GM12878 (cell line): ENCODE measurements around the gene LMX1B. TPM values are rescaled to one million over a fixed set of nuclear protein-coding genes. Genes with fewer than 3 reads are reported as not detected.

Source experiments
- ATAC-seq: fragments of 200-7000 bp; cut with Tn5 transposase; 3 replicates; pipeline ENCODE4 v1.9.1; 2020; ENCODE audit warnings: mild to moderate bottlenecking, moderate library complexity
- BruUV-seq: library from RNA; stranded (reverse); fragments of 400-500 nt; replicated peaks from 2 replicates; lab custom pipeline; 2021; lab: Mats Ljungman, UMichigan
- CTCF ChIA-PET: fragments of 300-600 bp; sonication (Branson Sonifier 250); formaldehyde crosslinking; extraction: SDS; loops from one replicate; lab custom pipeline; 2021; ENCODE audit warnings: inconsistent platforms; lab: Yijun Ruan, JAX
- POLR2A ChIA-PET: fragments of 350-600 bp; formaldehyde crosslinking; extraction: SDS; loops from one replicate; lab custom pipeline; 2021; ENCODE audit warnings: inconsistent platforms; lab: Charles Lee
- RAD21 ChIA-PET: fragments of 300-600 bp; sonication (Branson Sonifier 250); formaldehyde crosslinking; loops from one replicate; lab custom pipeline; 2023; ENCODE audit warnings: antibody characterized with exemption; ENCODE audit not compliant: unreplicated experiment; lab: Charles Lee
- SMC1A ChIA-PET: fragments of 300-600 bp; sonication (Branson Sonifier 250); formaldehyde crosslinking; loops from one replicate; lab custom pipeline; 2023; ENCODE audit not compliant: unreplicated experiment, uncharacterized antibody; lab: Charles Lee
- DNase-seq: peaks from one replicate; pipeline ENCODE4 v3.0.0-alpha.2; 2011; ENCODE audit warnings: low read depth, low spot score
- FAIRE-seq: peaks from 3 replicates; lab custom pipeline; 2011; peaks lifted over from hg19 to GRCh38; lab: Jason Lieb, UNC
- H2AFZ ChIP-seq: 2 replicates; pipeline ENCODE4 v1.6.0; 2011; ENCODE audit warnings: low read depth, low read length, control low read depth; ENCODE audit not compliant: control insufficient read depth
- H3K27ac ChIP-seq: 2 replicates; pipeline ENCODE4 v1.5.1; 2011; ENCODE audit warnings: control low read depth; ENCODE audit not compliant: control insufficient read depth, insufficient read depth
- H3K27me3 ChIP-seq, 2 experiments: replicated peaks in 1 of 2; 2 replicates each; pipeline versions ENCODE4 v1.6.0 to v1.6.1; 2011; ENCODE audit warnings: low read length in 1 of 2; ENCODE audit not compliant: control insufficient read depth in 2 of 2, insufficient read depth in 2 of 2
- H3K36me3 ChIP-seq, 2 experiments: 2 replicates each; pipeline ENCODE4 v1.5.1; 2011; ENCODE audit warnings: low read length in 1 of 2; ENCODE audit not compliant: control insufficient read depth in 2 of 2, insufficient read depth in 2 of 2
- H3K4me1 ChIP-seq: 2 replicates; pipeline ENCODE4 v1.6.1; 2011; ENCODE audit warnings: mild to moderate bottlenecking, low read length, moderate library complexity, mixed read lengths; ENCODE audit not compliant: control insufficient read depth, insufficient read depth
- H3K4me2 ChIP-seq: 2 replicates; pipeline ENCODE4 v1.6.0; 2011; ENCODE audit warnings: control low read depth; ENCODE audit not compliant: control insufficient read depth, insufficient read depth
- H3K4me3 ChIP-seq: fragments of 200-600 bp; sonication (generic); 2 replicates; pipeline ENCODE4 v1.5.1; 2016
- H3K79me2 ChIP-seq: 2 replicates; pipeline ENCODE4 v1.6.0; 2011; ENCODE audit warnings: low read length; ENCODE audit not compliant: control insufficient read depth, insufficient read depth
- H3K9ac ChIP-seq: 2 replicates; pipeline ENCODE4 v1.8.0; 2011; ENCODE audit warnings: low read length, control low read depth, mixed read lengths; ENCODE audit not compliant: control insufficient read depth, insufficient read depth
- H3K9me3 ChIP-seq: replicated peaks from 3 replicates; pipeline ENCODE4 v1.5.1; 2011; ENCODE audit warnings: mild to moderate bottlenecking, low read length; ENCODE audit not compliant: control insufficient read depth, insufficient read depth
- H4K20me1 ChIP-seq: 2 replicates; pipeline ENCODE4 v1.6.0; 2011; ENCODE audit not compliant: control insufficient read depth, insufficient read depth
- CBX3 ChIP-seq: fragments of 200-600 bp; sonication (generic); IDR thresholded peaks from 2 replicates; pipeline ENCODE4 v1.6.1; 2016; ENCODE audit warnings: low read depth, borderline replicate concordance
- CHD1 ChIP-seq: IDR thresholded peaks from 2 replicates; pipeline ENCODE4 v1.6.1; 2012; ENCODE audit warnings: low read depth, low read length, improper control_type of control experiment
- CHD4 ChIP-seq: fragments of 200-600 bp; sonication (generic); IDR thresholded peaks from 2 replicates; pipeline ENCODE4 v1.6.1; 2016; ENCODE audit warnings: mild to moderate bottlenecking
- EZH2 ChIP-seq: IDR thresholded peaks from 2 replicates; pipeline ENCODE4 v1.6.1; 2012; ENCODE audit warnings: low read depth, mild to moderate bottlenecking, control low read depth, inconsistent platforms, low read length, borderline replicate concordance; ENCODE audit not compliant: control insufficient read depth
- RBBP5 ChIP-seq: fragments of 200-600 bp; sonication (generic); conservative IDR thresholded peaks from 2 replicates; pipeline ENCODE4 v1.6.1; 2016
- SRF ChIP-seq, 2 experiments: IDR thresholded peaks; 2 replicates each; pipeline ENCODE4 v1.6.1; 2011; ENCODE audit warnings: low read depth in 2 of 2, low read length in 2 of 2, mild to moderate bottlenecking in 1 of 2, moderate library complexity in 1 of 2
- TCF12 ChIP-seq: IDR thresholded peaks from 2 replicates; pipeline ENCODE4 v1.6.1; 2011; ENCODE audit warnings: low read depth, mild to moderate bottlenecking, low read length
- ZBTB4 ChIP-seq: fragments of 450-650 bp; formaldehyde crosslinking; IDR thresholded peaks from 2 replicates; pipeline ENCODE4 v1.4.0; 2022; ENCODE audit warnings: mild to moderate bottlenecking, moderate library complexity
- WGBS: methylation state at CpG from one replicate; pipeline ENCODE4 v1.1.6; 2016; ENCODE audit warnings: low lambda C conversion rate; ENCODE audit not compliant: insufficient replicate concordance, insufficient coverage; ENCODE audit errors: missing lambda C conversion rate; 5-methylcytosine and 5-hydroxymethylcytosine counted together
- in situ Hi-C: fragments of 300-500 bp; cut with MboI; formaldehyde crosslinking; loops from 9 replicates; pipeline ENCODE4 v1.14.3; 2018; ENCODE audit warnings: mixed read lengths
- intact Hi-C: fragments of 100-400 bp; cut with micrococcal nuclease; formaldehyde crosslinking; loops from one replicate; pipeline ENCODE4 v1.14.2; 2022; ENCODE audit not compliant: unreplicated experiment
- polyA plus RNA-seq, 11 experiments: library from polyadenylated mRNA; depleted of rRNA in 4 of 11; unstranded in 6 of 11; stranded (reverse) in 5 of 11; fragments of >200 nt; fragmentation: Nextera tagmentation in 4 of 11; fragmentation: Illumina TruSeq in 1 of 11; extraction: Ambion mirVana in 4 of 11; extraction: Trizol in 1 of 11; gene quantifications; 1 replicate in 1 of 11; 2 replicates in 10 of 11; pipeline versions ENCODE4 v1.2.1 to v1.2.3, GENCODE V29; 2011 to 2016; ENCODE audit warnings: inconsistent platforms in 2 of 11, missing spikeins in 2 of 11, low read depth in 1 of 11
- total RNA-seq, 4 experiments: library from RNA; depleted of rRNA in 3 of 4; stranded (reverse); fragments of >200 nt in 3 of 4; fragmentation: Illumina TruSeq in 1 of 4; extraction: Trizol in 1 of 4; gene quantifications; 2 replicates each; pipeline versions ENCODE4 v1.2.1 to v1.2.3, GENCODE V29; 2013 to 2021
- TF ChIP-seq, protein P1 (sequence below): IDR thresholded peaks from 2 replicates; pipeline ENCODE4 v1.6.1; 2012; ENCODE audit warnings: low read depth, low read length, improper control_type of control experiment

The LMX1B gene
- total and polyA plus RNA-seq, 10 of the 15 experiments (the other 5 are each of a cell fraction or from before 2014, with no cell fraction given), result not detected

DNA sequence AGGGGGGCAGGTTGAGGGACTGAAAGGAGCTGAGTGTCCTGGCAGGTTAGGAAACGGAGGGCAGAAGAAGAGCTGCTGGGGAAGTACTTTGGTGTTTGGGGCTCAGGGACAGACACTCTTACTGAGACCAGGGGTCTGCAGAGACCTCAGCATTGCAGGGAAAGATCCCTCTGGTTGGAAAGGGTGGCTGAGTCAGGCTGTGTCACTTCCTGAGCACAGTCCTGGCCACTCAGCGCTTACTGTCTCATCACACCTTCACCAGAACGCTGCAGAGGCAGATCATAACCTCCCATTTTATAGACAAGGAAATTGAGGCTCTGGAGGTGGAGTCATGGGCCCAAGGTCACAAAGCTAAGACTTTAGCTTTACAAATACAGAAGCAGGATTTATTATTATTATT is 54.3 kb downstream of the LMX1B start:
- intact Hi-C loops, result no loop called here
- Histone ChIP-seq H3K4me2 (no peak overlapping the region), H3K9me3 (no peaks in the 10 kb centered on the region), H3K4me1 (no peaks in the 10 kb centered on the region; the same call in 1 of the 2 replicates), H3K9ac (no peak overlapping the region), H3K79me2 (no peaks in the 10 kb centered on the region), H3K36me3 (no peaks in the 10 kb centered on the region), H3K4me3 (no peak overlapping the region), H3K27me3 (peaks cover 3 to 8% of the 10 kb centered on the region in 2 experiments; a peak in 3 of 4 replicates), H4K20me1 (no peaks in the 10 kb centered on the region), H2AFZ (no peak overlapping the region), H3K27ac (no peak overlapping the region)
- ATAC-seq (no peak), FAIRE-seq (no peak), DNase-seq (no peak)
- CTCF ChIA-PET, result interaction anchor here (1.2 kb wide), 1 partner anchor 22 kb away, joined by 4 read pairs; no protein-coding TSS in a partner anchor
- POLR2A ChIA-PET, result interaction anchor here (0.5 kb wide), 1 partner anchor 10 kb away, joined by 3 read pairs; no protein-coding TSS in a partner anchor
- no TSS peak for BruUV-seq
- RAD21 ChIA-PET, result no interaction called here
- WGBS, result 48% methylated on average over 3 of the region's 3 CpGs
- TF ChIP-seq CBX3, result no peak
- TF ChIP-seq CHD4, result no peak
- TF ChIP-seq, protein P1, sequence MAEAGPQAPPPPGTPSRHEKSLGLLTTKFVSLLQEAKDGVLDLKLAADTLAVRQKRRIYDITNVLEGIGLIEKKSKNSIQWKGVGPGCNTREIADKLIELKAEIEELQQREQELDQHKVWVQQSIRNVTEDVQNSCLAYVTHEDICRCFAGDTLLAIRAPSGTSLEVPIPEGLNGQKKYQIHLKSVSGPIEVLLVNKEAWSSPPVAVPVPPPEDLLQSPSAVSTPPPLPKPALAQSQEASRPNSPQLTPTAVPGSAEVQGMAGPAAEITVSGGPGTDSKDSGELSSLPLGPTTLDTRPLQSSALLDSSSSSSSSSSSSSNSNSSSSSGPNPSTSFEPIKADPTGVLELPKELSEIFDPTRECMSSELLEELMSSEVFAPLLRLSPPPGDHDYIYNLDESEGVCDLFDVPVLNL, result no peak
- in situ Hi-C loops, result no loop called here
- SMC1A ChIA-PET, result no interaction called here

DNA sequence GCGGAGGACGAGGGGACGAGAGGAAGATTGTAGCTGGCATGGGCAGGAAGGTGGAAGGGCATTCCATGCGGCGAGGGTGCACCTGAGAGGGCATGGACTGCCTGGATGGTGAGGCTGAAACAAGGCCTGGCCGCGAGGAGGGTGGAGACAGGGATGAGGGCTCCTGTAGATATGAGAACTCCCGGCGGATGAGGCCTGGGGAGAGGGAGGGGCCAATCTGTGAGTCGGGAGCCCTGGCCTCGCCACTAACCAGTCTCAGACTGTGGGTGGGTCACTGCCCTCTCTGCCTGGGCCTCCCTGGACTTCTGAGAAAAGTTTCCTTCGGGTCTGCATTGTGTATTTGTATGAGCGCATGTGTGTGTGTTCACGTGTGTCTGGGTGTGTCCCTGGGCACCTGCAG is 55.4 kb downstream of the LMX1B start:
- BruUV-seq, result no TSS peak
- RAD21 ChIA-PET, result no interaction called here
- Histone ChIP-seq H2AFZ (no peak overlapping the region), H3K79me2 (no peaks in the 10 kb centered on the region), H3K9me3 (no peaks in the 10 kb centered on the region), H4K20me1 (no peaks in the 10 kb centered on the region), H3K4me3 (no peak overlapping the region), H3K9ac (no peak overlapping the region), H3K27ac (no peak overlapping the region), H3K4me2 (no peak overlapping the region), H3K27me3 (peaks cover 7 to 13% of the 10 kb centered on the region in 2 experiments; a peak in 3 of 4 replicates), H3K4me1 (no peaks in the 10 kb centered on the region), H3K36me3 (no peaks in the 10 kb centered on the region)
- POLR2A ChIA-PET, result no interaction called here
- FAIRE-seq (no peak), ATAC-seq (no peak), DNase-seq (no peak)
- in situ Hi-C loops (no loop called here), intact Hi-C loops (no loop called here)
- SMC1A ChIA-PET, result no interaction called here
- 22% methylated on average over 14 of the region's 14 CpGs for WGBS
- CTCF ChIA-PET, result no interaction called here
- TF ChIP-seq RBBP5 (no peak), EZH2 (no peak), TCF12 (no peak), SRF (IDR thresholded peaks at IDR 0.05; ENCODE audit: low read depth in 2 of 2, low read length in 2 of 2) (no peak), CHD1 (no peak), ZBTB4 (CRISPR knock-in tag) (no peak)
